GM12801 (cell line): ENCODE data around the gene STXBP5.

ENCODE experiments used
- TF ChIP-seq, protein P1 (sequence below): IDR thresholded peaks from one replicate; pipeline ENCODE4 v1.5.1; 2011; ENCODE audit warnings: control low read depth; ENCODE audit not compliant: insufficient read length; ENCODE audit errors: extremely low read depth

STXBP5 gene

GRCh38 chr6:147251072-147251471 lies 46.9 kb downstream of the STXBP5 start:
- TF ChIP-seq, protein P1, sequence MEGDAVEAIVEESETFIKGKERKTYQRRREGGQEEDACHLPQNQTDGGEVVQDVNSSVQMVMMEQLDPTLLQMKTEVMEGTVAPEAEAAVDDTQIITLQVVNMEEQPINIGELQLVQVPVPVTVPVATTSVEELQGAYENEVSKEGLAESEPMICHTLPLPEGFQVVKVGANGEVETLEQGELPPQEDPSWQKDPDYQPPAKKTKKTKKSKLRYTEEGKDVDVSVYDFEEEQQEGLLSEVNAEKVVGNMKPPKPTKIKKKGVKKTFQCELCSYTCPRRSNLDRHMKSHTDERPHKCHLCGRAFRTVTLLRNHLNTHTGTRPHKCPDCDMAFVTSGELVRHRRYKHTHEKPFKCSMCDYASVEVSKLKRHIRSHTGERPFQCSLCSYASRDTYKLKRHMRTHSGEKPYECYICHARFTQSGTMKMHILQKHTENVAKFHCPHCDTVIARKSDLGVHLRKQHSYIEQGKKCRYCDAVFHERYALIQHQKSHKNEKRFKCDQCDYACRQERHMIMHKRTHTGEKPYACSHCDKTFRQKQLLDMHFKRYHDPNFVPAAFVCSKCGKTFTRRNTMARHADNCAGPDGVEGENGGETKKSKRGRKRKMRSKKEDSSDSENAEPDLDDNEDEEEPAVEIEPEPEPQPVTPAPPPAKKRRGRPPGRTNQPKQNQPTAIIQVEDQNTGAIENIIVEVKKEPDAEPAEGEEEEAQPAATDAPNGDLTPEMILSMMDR: no peak

- TF ChIP-seq, protein P1: no peak
Observed at GRCh38 chr6:147255948-147256674, 51.9 kb downstream of the STXBP5 start.

DNA sequence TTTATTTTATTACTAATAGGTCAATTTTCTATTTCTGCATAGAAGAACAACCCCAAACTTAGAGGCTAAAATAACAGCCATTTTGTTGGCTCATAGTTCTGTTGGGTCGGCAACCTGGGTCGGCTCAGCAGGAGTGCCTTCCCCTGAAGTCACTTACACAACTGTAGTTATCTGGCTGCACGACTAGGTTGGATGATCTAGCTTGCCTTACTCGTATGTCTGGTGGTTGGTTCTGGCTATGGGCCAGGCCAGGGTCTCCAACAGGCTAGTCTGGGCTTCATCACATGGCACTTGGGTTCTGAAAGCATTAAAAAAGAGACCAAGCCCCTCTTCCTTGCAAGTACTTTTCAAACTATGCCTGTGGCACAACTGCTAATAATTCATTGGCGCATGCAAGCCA lies 53.5 kb downstream of the STXBP5 start:
- TF ChIP-seq, protein P1: no peak

- TF ChIP-seq, protein P1: no peak
Observed at GRCh38 chr6:147260091-147260490, 55.9 kb downstream of the STXBP5 start.

DNA sequence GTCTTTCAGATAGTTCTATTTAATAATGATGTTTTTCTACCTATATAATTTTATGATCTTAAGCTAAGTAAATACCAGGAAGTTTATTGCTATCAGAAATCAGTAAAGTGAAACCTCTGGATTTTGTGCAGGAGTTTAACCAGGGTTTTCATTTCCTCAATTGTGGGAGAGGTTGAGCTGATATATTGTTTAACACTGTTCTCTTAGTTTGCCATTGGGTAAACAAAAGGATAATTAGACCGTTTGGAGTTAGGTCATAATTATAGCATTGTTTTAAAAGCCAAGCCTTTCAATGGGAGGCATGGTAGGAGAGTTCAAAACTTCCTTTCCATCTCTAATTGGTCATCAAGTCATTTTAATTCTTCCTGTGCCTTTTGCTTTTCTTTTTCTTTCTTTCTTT lies 58.7 kb downstream of the STXBP5 start:
- TF ChIP-seq, protein P1: no peak

DNA sequence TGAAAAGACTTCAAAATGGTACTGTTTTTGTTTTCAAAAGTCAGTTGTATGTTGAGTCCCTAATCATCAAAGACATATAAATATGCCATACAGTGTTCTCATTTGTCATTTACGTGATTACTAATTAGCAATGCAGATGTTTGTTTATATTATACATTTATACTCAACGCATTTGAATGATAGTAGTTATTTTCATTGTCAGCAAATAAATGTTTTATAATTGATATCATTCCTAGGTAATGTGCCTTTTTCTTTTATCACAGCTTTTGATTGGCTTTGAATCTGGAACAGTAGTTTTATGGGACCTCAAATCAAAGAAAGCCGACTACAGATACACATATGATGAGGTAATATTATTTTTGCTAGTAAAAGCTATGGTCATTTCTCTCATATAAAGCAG lies 62.6 kb downstream of the STXBP5 start:
- TF ChIP-seq, protein P1: no peak

- TF ChIP-seq, protein P1: no peak
Observed at GRCh38 chr6:147267658-147268057, 63.4 kb downstream of the STXBP5 start.
